ENCODE measurements around the gene ROR1.

ROR1 gene

DNA sequence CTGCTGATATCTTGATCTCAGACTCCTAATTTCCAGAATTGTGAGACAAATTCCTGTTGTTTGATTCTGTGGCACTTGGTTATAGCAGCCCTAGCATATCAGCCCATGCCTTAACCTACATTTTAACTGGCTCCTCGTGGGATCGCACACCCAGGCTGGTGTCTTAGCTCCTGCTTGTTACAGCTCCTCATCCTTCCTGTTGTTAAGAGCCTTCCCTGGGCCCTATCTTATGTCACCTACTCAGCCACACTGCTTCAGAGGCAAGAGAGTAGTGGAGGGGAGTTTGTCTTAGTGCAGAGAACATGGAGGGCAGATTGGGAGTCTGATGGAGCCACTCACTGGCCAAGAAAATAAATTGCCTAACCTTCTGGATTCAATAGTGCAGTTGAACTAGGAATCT lies 131.0 kb downstream of the ROR1 start:
- TF ChIP-seq, protein P1, sequence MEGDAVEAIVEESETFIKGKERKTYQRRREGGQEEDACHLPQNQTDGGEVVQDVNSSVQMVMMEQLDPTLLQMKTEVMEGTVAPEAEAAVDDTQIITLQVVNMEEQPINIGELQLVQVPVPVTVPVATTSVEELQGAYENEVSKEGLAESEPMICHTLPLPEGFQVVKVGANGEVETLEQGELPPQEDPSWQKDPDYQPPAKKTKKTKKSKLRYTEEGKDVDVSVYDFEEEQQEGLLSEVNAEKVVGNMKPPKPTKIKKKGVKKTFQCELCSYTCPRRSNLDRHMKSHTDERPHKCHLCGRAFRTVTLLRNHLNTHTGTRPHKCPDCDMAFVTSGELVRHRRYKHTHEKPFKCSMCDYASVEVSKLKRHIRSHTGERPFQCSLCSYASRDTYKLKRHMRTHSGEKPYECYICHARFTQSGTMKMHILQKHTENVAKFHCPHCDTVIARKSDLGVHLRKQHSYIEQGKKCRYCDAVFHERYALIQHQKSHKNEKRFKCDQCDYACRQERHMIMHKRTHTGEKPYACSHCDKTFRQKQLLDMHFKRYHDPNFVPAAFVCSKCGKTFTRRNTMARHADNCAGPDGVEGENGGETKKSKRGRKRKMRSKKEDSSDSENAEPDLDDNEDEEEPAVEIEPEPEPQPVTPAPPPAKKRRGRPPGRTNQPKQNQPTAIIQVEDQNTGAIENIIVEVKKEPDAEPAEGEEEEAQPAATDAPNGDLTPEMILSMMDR (conservative IDR thresholded peaks at IDR 0.05; ENCODE audit: low read depth, low read length): no peak
- no peak overlapping the region for H3K4me3 ChIP-seq (ENCODE audit: low read depth, low read length)

DNA sequence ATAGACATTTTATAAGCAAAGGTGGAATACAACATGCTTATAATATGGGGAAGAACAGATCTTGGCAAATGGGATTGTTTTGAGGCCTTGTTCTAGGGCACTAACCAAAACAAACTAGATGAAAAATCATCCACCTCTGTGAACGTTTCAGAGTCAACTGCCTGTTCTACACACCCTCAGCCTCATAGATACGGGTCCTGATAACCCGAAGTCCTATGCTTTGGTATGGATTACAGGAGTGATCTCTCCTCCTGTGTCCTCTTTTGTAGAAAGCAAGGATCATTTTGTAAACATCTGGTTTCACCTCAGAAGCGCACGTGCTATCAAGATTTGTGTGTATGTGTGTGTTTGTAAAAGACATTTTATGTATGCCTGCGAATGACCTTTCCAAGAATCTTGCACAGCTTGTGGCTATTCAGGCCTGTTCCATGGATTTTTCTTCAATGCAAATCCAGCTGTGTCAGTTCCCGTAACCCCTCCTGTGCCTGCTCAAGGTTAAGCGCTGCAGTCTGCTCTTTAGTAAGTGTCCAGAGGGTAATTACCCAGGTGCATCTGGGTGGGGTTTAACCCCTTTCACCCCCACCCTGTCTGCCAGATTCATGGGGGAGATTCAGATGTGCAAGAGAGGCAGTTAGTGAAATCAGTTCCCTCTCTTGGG lies 132.4 kb downstream of the ROR1 start:
- TF ChIP-seq, protein P1 (conservative IDR thresholded peaks at IDR 0.05; ENCODE audit: low read depth, low read length): no peak
- DNase-seq (ENCODE audit: low read depth): peak; percentile 35
- H3K4me3 ChIP-seq (ENCODE audit: low read depth, low read length): no peak overlapping the region

More for the DNA sequence above, 131.0 kb downstream of the ROR1 start:
- no peak for DNase-seq (ENCODE audit: low read depth)

DNA sequence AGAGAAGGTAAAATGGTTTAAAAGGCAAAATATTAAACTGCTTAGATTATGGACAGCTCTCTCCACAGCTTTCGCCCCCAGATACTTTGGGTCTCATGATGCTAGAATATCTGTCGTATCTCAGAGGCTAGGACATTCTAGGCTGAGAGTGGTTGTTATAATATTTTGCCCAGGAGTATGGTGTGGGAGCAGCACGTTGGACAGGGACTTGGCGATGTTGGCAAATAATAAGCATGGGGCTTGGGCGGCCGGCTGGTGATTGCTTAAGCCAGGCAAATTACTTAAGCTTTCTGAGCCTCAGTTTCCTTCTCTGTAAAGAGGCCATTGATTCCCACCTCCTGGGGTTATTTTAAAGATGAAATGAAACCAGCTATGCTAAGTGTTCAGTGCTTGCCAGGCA lies 133.2 kb downstream of the ROR1 start:
- TF ChIP-seq, protein P1 (conservative IDR thresholded peaks at IDR 0.05; ENCODE audit: low read depth, low read length): no peak
- H3K4me3 ChIP-seq (ENCODE audit: low read depth, low read length): no peak overlapping the region
- no peak for DNase-seq (ENCODE audit: low read depth)

- H3K4me3 ChIP-seq (ENCODE audit: low read depth, low read length): no peak overlapping the region
- DNase-seq (ENCODE audit: low read depth): no peak
- TF ChIP-seq, protein P1 (conservative IDR thresholded peaks at IDR 0.05; ENCODE audit: low read depth, low read length): no peak
Observed at GRCh38 chr1:63908016-63908415, 134.2 kb downstream of the ROR1 start.

GRCh38 chr1:63909526-63909925 lies 135.7 kb downstream of the ROR1 start:
- TF ChIP-seq, protein P1 (conservative IDR thresholded peaks at IDR 0.05; ENCODE audit: low read depth, low read length): no peak
- no peak for DNase-seq (ENCODE audit: low read depth)

GRCh38 chr1:63911049-63911448 lies 137.2 kb downstream of the ROR1 start:
- H3K4me3 ChIP-seq (ENCODE audit: low read depth, low read length): no peak overlapping the region
- DNase-seq (ENCODE audit: low read depth): no peak
- TF ChIP-seq, protein P1 (conservative IDR thresholded peaks at IDR 0.05; ENCODE audit: low read depth, low read length): no peak

More at GRCh38 chr1:63909526-63909925, 135.7 kb downstream of the ROR1 start:
- H3K4me3 ChIP-seq (ENCODE audit: low read depth, low read length): no peak overlapping the region

GRCh38 chr1:63912643-63913042 lies 138.8 kb downstream of the ROR1 start:
- no peak overlapping the region for H3K4me3 ChIP-seq (ENCODE audit: low read depth, low read length)
- TF ChIP-seq, protein P1 (conservative IDR thresholded peaks at IDR 0.05; ENCODE audit: low read depth, low read length): no peak
- DNase-seq (ENCODE audit: low read depth): no peak

All from choroid plexus epithelial cell (primary cell).